RPMI8226 (cell line): Measurements from ENCODE around the gene POLR2A.

Experiments used
- DNase-seq: peaks from one replicate; pipeline ENCODE4 v3.0.0-alpha.2; 2015

Gene POLR2A

GRCh38 chr17:7484067-7484918 is at the start of gene POLR2A:
TSS of gene POLR2A (plus strand) at chr17:7484366.
- DNase-seq: peak; percentile 96

DNA sequence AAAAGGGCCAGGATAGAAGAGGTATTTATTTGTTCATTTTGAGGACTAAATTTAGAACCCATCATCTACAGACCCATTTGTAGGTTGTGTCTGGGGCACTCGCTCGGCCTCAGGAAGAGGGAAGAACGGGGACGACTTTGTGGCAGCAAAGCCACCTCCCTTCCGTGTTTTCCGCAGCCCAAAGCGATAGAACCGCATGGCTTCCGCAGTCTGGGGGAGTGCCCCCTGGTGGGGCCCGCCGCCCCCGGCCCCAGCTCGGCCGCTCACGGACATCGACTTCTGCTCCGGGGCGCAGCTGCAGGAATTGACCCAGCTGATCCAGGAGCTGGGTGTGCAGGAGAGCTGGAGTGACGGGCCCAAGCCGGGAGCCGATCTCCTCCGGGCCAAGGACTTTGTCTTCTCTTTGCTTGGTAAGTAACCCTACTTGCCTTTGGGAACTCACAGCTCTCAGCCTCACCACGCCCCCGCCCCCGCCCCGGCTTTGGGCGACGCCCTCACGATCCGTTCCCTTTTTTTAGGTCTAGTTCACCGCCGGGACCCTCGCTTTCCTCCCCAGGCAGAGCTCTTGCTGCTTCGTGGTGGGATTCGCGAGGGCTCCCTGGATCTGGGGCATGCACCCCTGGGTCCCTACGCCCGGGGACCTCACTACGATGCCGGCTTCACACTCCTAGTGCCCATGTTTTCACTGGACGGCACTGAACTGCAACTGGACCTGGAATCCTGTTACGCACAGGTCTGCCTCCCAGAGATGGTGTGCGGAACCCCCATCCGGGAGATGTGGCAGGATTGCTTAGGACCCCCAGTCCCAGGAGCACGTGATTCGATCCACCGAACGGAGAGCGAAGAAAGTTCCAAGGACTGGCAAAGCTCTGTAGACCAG is 48.2 kb upstream of the POLR2A start:
- DNase-seq: no peak

DNA sequence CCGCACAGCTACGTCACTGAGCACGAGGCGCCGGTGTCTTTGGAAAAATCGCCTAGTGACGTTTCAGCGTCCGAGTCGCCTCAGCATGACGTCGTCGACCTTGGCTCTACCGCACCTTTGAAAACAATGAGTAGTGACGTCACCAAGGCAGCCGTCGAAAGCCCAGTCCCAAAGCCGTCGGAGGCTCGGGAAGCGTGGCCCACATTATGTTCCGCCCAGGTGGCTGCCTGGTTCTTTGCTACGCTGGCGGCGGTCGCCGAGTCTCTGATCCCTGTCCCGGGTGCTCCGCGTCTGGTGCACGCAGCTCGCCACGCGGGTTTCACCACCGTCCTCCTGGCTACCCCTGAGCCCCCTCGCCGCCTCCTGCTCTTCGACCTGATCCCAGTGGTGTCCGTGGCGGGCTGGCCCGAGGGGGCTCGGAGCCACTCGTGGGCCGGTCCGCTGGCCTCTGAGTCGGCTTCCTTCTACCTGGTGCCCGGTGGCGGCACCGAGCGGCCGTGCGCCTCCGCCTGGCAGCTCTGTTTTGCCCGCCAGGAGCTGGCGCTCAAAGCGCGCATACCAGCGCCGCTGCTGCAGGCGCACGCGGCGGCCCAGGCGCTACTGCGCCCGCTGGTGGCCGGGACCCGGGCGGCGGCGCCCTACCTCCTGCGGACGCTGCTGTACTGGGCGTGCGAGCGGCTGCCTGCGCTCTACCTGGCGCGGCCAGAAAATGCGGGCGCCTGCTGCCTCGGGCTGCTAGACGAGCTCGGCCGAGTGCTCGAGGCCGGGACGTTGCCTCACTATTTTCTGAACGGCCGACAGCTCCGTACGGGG is 47.4 kb upstream of the POLR2A start:
- no peak for DNase-seq

GRCh38 chr17:7437369-7437863 is 46.8 kb upstream of the POLR2A start:
- no peak for DNase-seq

- DNase-seq: no peak
These were observed 46.1 kb upstream of the POLR2A start for GRCh38 chr17:7437950-7438614.

GRCh38 chr17:7438656-7439460 is 45.3 kb upstream of the POLR2A start:
- DNase-seq: no peak

GRCh38 chr17:7439462-7440112 is 44.6 kb upstream of the POLR2A start, which contains the start of gene FGF11:
TSS of gene FGF11 (plus strand) at chr17:7439512. CDS start at chr17:7439621, 109 bp downstream.
- DNase-seq: peak; percentile 6

GRCh38 chr17:7440113-7440833 is 43.9 kb upstream of the POLR2A start:
- peak; percentile 77 for DNase-seq

GRCh38 chr17:7440834-7441195 is 43.4 kb upstream of the POLR2A start:
- peak; percentile 54 for DNase-seq

DNA sequence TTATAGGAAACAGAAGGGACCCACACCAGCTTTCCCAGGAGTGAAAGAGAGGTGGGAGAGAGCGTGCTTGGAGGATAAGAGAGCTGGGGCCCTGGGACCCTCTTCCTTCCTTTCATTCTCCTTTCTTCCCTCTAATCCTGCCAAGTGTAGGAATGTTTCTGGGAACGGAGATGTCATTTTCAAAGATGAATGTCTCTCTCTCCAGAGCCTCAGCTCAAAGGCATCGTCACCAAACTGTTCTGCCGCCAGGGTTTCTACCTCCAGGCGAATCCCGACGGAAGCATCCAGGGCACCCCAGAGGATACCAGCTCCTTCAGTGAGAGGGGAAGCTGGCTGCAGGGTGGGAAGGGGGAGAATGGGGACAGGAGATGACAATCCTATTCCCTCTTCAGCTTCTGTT is 42.9 kb upstream of the POLR2A start:
- DNase-seq: no peak

GRCh38 chr17:7442142-7442541 is 42.0 kb upstream of the POLR2A start:
- DNase-seq: no peak

DNA sequence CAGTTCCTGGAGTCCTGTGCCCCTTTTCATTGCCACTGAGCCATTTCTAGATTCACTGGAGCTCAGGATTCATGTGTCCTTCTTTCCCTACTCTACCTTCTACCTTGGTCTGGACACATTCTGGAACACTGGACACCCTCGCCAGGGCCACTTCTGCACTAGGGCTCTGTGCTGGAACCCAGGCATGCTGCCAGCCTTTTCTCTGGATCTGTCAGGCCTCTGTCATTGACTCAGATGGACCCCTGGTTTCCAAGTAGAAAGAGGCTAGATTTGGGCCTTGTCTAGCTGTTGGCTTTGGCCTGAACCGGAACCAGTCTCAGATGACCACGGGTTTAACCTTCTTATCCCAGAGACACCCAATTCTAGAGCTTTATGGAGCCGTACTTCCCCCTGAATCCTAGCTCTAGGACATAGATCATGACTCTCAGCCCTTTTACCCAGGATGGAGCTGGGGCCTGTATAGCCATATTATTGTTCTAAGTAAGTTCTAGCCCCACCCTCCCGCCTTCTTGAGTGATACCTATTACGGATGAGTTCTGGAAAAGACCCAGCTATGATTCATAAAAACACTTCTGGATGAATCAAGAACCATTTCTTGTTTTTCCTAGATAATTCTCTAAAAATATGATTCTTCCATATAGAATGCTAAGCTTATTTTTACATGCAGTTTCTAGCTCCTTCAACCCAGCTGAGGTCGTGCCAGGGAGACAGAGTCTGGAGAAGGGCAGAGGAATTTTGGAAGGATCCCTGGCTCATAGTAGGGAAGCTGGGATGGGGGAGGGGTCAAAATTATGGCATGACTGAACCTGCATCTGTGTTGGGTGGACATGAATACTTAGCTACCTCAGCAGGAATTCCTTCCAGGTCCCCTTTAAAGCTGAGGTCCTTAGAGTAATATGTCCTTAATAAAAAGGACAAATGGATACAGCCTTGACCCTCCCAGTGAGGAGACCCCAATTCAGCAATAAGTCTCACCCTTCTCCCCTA is 40.4 kb upstream of the POLR2A start:
- DNase-seq: no peak

GRCh38 chr17:7444682-7445618 is 39.2 kb upstream of the POLR2A start, which contains the start of gene CHRNB1:
TSS of gene CHRNB1 (plus strand) at chr17:7445061. CDS start at chr17:7445128, 67 bp downstream.
- peak; percentile 75 for DNase-seq

DNA sequence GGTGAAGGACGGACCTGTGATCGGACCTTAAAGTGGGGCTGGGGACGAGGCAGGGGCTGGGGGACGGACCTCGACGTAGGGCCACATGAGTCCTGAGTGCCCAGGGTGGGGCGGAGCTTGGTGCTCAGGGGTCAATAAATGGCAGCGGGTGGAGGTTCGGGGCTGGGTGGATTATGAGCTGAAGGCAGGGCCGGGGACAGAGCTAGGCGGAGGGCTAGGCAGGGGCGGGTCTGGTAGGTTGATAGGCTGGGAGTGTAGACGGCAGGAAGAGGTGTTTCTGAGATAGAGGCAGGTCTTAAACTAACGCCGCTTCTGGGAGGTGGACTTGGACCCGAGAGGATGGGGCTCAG is 38.6 kb upstream of the POLR2A start:
- peak; percentile 47 for DNase-seq

DNA sequence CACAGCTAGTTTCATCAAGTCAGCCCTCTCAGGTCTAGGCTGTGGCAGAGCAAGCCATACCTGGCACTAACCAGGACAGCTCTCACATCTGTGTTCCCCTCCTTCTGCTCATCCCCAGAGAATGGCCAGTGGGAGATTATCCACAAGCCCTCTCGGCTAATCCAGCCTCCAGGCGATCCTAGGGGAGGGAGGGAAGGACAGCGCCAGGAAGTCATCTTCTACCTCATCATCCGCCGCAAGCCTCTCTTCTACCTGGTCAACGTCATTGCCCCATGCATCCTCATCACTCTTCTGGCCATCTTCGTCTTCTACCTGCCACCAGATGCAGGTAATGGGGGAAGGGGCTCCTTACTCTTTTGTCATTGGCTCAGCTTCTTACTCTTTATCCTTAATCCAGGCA is 35.7 kb upstream of the POLR2A start:
- no peak for DNase-seq

- no peak for DNase-seq
These were observed 24.1 kb upstream of the POLR2A start for GRCh38 chr17:7459961-7460545.
